ENCODE measurements around the gene PSME3IP1.
"Not testable (repeated sequence)": the region's sequence is repeated elsewhere in the genome, so short reads cannot be mapped to it uniquely, and the experiment has no call there.

Gene PSME3IP1

DNA sequence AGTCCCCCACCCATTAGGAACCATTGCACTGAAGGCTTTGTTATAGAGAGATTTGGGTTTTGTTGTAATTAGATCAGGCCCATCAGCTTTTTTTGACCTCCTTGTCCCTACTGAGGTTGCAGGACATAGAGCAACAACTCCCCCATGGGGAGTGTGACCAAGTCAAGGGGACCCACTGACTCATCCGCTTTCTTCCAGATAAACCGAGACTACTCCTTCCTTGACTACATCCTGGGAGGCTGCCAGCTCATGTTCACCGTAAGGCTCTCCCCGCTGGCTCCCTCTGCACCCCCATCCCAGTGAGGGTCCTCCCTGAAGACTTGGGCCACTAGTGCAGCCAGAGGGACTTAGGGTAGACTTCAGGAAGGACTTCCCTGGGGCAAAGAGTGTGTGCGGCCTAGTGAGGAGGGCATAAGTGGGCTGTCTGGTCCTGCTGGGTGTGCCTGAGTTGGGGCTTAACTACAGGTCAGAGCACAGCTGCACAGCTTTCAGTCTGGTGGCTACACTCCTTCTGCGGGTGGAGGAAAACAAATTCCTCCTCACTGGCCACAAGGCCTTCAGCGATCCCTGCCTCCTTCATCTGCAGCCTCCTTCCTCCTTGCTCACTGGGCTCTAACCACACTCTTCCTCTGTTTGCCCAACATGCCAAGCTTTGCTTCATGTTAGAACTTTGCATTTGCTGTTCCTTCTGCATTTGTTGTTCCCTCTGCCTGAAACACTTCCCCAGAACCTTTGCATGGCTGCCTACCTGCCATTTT, 62.4 kb downstream of the PSME3IP1 start:
- DNase-seq = no peak

DNA sequence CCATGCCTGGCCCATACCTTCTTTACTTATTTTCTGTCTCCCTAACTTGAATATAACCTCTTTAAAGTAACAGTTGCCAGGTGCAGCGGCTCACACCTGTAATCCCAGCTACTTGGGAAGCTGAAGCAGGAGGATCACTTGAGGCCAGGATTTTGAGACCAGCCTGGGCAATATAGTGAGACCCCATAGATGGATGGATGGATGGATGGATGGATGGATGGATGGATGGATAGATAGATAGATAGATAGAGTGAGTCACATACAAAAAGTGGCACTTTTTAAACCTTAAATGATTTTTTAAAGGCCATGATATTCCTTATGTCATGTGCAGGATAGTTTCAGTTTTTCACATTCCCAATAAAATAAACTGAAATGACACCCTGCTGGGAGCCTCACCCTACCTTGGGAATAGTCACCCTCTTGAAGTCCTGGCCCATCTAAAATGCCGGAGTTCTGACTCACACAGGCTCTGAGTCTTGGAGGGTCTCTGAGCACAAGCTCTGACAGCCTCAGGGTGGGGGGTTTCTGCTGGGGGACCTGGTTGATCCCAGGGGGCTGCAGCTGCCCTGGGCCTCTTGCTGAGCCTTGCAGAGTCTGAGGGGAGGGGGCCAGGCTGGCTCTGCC, 67.3 kb downstream of the PSME3IP1 start:
- no peak for DNase-seq

DNA sequence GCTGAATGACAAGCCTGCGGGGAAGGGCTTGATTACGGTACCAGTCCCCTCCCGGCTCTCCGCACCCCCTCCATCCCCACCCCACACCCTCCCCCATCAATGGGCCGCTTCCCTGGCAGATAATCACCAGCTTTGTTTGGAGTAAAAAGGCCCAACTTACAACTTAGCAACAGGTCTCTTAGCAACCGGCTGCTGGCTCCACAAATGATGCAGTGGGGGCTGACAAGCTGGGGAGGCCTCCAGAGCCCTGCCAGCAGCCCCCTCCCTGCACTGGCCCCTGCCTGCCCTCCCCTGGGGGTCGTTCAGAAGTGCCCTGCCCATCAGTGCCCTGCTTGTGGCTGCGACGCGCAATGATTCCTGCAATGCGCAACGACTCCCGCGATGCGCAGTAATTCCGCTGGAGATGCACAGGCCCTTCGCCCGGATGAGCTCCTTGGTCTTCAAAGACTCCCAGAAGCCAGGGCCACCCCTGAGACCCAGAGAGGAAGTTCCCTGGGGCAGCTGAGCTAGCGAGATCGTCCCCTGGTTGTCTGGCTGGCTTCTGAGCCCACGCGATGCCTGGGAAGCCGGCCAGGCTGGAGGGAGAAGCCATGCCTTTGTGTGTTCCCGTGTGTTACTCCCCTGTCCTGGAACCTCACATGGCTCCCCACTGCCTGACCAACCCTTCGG, 70.2 kb downstream of the PSME3IP1 start:
- peak; percentile 68 for DNase-seq

DNA sequence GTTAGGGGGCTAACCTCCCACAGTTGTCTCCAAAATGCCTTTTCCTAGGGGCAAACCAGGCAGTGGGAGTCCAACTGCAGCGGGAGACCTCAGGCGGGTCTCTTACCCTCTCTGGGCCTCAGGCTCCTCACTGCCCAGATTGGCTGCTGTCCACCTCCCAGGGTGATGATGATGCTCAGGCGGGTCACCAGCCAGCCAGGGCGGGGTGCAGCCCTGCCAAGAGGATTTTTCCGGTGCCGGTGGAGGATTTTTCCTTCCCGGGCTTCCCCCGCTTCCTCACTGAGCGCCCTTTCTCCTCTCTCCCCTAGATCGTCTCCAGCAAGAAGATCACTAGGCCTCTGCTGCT, 70.7 kb downstream of the PSME3IP1 start:
- no peak for DNase-seq

DNA sequence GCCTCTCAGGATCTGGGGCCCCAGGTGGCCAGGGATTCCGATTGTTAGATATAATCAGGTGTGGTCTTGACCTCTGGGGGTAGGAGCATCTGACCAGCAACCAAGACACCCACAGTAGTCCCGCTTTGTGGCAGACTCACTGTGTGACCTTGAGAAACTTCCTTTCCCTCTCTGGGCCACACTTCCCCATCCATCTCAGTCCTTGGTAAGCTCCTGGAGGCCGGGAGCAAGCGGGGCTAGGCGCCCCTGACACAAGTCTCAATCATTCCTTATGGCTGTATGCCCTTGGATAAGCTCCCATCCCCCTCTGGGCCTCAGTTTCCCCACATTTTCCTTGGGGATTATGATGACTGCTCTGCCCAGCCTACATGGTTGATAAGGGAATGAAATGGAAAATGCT, 72.2 kb downstream of the PSME3IP1 start:
- no peak for DNase-seq

DNA sequence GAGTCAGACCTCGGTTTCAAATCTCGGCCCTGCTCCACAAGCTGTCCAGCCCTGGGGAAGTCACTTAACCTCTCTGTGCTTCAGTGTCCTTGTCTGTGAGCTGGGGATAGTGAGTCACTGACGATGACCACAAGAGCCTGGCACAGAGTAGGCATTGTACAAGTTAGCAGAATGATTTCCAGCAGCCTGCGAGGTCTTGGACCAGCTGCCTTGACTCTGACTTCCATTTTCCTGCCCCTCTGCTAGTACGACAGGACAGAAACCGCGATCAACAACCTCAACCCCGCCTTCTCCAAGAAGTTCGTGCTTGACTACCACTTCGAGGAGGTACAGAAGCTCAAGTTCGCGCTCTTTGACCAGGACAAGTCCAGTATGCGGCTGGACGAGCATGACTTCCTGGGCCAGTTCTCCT, 72.8 kb downstream of the PSME3IP1 start:
- DNase-seq = no peak

DNA sequence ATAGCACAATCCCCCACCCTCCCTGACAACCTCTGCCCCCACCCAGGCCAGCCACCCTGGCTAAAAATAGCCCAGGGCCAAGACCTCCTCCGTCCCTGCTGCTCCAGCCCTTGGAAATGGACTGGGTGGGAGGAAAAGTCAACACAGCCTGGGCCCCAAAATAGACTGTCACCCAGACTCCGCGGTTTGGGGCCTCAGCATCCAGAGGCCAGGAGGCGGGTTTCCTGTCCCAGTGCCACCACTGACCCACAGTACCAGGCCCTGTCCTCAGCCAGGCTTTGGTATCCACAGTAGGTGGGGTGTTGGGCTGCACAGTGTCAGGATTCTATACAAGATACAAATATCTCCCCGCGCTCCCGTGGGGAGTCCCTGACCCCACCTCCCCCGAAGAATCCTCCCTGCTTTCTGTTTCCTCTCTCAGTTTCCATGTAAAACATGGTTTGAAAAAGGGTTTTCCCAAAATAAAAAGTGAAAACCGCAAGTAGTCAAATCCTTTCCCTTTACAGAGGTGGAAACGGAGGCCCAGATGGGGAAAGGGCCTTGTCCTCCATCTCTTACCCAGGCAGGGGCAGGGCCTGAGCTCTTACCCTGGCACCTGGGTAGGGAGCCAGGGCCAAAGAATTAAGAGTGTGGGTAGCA, 73.3 kb downstream of the PSME3IP1 start:
- no peak for DNase-seq

DNA sequence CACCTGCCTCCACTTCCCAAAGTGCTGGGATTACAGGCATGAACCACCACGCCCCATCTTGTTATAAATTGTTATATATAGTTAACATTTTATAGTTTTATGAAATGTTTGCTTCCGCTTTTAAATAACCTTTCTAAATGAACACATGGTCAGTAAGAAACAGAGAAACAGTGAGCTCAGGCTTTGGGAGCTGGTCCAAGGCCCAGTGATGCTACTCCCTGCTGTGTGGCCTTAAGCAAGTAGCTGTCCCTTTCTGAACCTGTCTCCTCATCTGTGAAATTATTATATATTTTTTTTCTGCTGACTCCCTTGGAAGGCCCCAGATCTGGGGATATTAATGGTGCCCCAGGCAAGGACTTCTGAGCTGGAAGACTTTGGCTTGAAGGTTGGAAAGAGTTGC, 74.4 kb downstream of the PSME3IP1 start:
- no peak for DNase-seq

DNA sequence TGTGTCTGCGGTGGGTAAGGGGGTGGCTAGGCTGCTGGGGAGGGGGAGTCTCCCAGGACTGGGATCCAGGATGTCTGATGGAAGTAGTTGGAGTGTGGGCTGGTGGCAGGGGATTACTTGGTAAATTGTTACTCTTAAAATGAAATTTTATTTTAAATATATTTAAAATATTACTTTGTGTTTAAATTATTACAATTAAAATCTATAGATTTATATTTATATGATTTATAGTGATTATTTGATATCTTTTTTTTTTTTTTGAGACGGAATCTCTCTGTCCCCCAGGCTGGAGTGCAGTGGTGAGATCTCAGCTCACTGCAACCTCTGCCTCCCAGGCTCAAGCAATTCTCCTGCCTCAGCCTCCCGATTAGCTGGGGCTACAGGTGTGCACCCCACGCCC, 74.9 kb downstream of the PSME3IP1 start:
- no peak for DNase-seq

DNA sequence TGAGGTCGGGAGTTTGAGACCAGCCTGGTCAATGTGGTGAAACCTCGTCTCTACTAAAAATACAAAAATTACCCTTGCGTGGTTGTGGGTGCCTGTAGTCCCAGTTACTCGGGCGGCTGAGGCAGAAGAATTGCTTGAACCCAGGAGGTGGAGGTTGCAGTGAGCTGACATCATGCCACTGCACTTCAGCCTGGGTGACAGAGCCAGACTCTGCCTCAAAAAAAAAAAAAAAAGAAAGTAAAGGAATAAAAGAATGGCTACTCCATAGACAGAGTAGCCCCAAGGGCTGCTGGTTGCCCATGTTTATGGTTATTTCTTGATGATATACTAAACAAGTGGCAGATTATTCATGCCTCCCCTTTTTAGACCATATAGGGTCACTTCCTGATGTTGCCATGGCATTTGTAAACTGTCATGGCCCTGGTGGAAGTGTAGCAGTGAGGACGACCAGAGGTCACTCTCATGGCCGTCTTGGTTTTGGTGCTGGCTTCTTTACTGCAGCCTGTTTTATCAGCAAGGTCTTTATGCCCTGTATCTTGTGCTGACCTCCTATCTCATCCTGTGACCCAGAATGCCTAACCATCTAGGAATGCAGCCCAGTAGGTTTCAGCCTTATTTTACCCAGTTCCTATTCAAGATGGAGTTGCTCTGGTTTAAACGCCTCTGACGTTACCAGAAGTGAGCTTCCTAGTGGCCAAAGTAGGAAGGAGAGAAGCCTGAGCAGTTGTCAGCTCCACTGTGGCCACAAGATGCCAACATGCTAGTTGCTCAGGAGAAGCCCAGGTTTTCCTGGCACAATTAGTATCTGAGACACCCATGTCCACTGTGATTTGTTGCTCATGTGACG, 76.4 kb downstream of the PSME3IP1 start:
- DNase-seq = not testable (repeated sequence)

DNA sequence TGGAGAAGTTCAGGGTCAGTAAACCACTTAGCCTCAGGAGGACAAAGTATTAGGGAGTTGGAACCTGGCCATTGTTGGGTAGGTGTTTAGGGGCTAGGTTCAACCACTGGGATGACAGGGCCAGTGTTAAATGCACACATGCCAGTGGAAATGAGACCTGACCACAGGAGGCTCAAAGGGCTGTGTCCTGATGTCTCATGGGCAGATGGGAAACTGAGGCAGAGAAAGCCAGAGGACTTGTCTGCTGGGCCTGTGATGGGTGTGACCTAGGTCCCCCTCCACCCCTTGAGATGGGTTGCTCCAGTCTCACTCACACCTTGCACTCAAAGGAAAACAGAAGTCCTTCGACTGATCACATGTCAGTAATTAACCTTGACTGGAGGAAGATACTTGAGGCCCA, 77.4 kb downstream of the PSME3IP1 start:
- no peak for DNase-seq

DNA sequence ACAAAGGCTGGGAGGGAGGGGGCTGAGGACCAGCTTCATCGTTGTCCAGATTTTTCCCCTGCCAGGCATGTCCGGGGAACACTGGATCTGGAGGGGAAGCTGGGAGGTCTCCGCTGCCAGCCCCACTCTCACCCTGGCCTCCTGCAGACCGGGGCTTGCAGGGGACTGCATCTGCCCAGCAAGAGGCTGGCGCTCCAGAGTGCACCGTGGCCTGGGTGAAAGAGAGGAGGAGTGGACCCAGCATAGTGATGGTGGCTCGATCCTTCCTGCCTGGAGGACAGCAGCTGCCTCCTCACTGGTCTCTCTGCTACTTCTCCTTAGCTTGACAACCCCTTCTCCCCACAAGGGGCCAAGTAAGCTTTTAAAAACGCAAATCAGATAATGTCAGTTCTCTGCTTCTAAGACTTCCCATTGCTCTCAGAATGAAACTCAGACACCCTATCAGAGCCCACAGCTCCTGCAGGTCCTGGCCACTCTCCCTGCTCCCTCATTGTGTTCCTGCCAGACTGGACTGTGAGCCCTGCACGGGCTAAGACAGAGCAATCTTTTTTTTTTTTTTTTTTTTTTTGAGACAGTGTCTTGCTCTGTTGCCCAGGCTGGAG, 78.4 kb downstream of the PSME3IP1 start:
- no peak for DNase-seq

DNA sequence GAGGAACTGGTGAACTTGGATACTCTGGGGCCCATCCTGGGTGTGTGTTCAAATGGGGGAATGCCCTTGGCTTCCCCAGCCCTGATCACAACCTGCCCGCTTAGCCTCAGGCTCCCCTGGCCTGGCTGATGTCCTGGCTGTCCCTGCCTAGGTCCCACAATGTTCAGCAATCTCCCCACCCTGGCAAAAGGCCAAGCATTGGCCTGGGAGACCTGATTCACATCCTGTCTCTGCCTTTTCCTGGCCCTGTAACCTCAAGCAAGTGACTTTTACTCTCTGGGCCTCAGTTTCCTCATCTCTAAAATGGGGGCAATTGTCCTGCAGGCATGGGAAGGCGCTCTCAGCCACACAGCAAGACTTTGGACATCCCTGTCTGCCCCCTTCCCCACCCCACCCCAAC, 79.1 kb downstream of the PSME3IP1 start:
- no peak for DNase-seq

DNA sequence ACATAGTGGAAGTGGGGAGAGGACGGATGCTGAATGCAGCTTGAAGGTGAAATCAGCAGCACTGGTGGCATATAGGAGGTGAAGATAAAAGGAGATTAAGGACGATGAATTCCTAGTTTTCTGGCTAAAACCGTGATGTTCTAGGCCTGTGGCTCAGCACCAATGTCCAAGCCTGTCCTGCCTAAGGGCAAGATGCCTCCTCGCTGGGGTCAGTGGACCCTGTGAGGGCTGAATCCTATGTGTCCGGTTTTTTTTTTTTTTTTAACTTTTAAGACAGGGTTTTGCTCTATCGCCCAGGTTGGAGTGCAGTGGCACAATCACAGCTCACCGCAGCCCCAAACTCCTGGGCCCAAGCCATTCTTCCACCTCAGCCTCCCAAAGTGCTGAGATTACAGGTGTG, 80.7 kb downstream of the PSME3IP1 start:
- no peak for DNase-seq

DNA sequence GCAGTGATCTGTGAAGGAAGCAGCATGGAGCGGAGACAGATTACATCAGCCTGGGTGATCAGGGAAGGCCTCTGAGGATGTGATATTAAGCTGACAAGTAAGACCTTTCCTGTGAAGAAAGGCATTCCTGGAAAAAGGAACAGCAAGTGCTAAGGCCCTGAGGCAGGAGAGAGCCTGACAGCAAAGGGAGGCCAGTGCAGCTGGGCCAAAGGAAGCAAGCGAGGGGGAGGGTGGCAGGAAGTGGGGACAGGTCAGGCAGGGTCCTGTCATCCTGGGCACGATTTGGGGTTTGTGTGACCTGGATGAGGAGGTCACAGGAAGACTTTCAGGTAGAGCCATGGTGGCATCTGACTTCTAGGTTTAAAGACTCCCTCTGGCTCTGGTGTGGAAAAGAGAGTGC, 81.1 kb downstream of the PSME3IP1 start:
- no peak for DNase-seq

DNA sequence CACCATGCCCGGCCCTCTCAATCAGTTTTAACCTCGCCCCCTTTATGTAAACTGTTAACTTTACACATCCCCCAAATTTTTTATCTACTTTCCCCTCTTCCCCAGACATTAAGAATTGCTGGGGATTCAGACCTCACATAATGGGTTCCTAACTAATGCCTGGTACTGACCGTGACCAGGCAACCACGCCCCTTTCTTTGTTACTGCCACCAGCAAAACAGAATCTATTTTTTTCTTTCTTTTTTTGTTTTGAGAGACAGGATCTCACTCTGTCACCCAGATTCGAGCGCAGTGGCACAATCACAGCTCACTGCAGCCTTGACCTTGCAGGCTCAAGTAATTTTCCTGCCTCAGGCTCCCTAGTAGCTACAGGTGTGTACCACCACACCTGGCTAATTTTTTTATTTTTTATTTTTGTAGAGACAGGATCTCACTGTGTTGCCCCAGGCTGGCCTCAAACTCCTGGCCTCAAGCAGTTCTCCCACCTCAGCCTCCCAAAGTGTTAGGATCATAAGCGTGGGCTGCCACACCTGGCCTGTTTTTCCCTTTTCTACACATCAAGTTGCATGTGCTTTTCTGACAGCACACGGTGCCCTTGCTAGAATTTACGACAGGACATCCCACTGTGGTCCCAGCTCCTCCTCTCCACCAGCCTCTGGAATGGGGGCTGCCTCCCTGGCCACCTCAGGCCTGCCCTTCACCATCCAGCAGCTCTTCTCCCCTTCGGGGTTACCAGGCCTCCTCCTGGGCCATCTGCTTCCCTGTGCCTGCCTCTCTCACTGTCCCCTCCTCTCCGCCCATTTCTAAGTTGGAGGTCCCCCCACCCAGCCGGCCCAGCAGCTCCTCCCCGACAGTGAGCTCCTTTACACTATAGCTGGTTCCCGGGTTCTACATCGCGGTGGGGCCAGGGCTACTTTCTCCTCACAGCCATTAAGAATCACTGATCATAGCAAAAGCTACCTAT, 82.7 kb downstream of the PSME3IP1 start:
- no peak for DNase-seq
